HT-29 (cell line): ENCODE results near the gene NECAB3. TPM values are rescaled to one million over a fixed set of nuclear protein-coding genes. Genes with fewer than 3 reads are reported as not detected.
"Not testable (repeated sequence)": the region's sequence is repeated elsewhere in the genome, so short reads cannot be mapped to it uniquely, and the experiment has no call there.

Experiments
- DNase-seq: peaks from one replicate; pipeline ENCODE4 v3.0.0-alpha.2; 2015; ENCODE audit warnings: low spot score
- total RNA-seq: library from RNA; depleted of rRNA; stranded (reverse); fragments of >200 nt; shearing (Covaris generic); gene quantifications from 2 replicates; pipeline ENCODE4 v1.2.3, GENCODE V29; 2014

Gene NECAB3
- total RNA-seq, 1 experiment from 2014 or later = 63.5 TPM

- DNase-seq = no peak
Observed at GRCh38 chr20:33651562-33652048, 22.6 kb downstream of the NECAB3 start.

DNA sequence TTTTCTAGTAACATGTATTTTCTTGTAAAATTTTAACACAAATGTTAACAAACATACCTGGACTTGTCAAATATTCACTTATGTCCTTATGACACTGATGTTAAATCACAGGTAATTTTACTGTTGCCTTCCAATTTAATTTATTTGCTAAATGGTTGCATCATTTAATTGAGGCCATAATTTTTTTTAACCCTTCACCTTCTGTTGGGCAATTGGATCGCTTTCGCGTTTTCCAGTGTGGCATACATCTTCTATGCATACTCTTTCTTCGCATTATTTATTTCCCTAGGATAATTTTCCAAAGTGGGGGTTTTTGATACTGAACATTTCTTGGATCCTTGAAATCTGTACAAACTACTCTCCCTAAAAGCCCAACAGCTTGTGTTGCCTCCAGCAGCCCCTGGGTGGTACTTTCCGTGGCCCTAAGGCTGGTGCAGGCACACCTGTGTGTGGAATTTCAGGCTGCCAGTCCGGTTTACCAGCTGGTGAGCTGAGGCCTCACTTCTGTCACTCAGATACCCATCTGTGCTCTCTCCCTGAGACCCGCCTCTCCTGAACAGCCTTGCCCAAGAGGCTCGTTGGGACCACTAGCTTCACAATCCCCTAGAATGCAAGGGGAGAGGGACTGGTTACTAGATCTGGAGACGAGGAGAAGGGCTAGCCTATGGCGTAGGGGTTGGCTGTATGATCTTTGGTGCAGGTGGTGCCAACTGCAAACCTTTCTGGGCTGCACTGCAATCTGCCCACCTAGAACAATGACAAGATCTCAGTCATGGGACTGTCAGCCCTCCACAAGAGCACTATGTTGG, 23.3 kb downstream of the NECAB3 start:
- DNase-seq = peak; percentile 78

DNA sequence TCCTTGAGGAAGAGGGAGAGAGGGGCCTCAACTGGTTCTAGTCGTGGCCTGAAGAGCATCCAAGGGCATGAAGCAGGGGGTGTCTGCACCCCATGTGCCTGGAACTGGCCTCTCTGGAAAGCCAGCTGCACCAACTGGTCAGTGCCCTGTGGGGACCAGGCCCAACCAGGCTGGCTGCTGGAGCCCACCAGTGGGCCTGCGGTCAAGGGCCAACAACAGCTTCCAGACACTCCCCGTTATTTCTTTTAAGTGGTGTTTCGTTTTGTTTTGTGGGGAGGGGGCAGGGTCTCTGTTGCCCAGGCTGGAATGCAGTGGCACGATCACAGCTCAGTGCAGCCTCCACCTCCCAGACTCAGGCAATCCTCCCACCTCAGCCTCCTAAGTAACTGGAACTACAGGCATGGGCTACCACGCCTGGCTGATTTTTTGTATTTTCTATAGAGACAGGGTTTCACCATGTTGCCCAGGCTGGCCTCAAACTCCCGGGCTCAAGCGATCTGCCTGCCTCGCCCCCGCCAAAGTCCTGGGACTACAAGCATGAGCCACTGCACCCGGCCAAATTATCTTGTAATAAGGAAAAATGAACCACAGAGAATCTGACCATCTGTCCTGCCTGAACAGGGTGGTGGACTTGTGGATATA, 24.0 kb downstream of the NECAB3 start:
- no peak for DNase-seq

DNA sequence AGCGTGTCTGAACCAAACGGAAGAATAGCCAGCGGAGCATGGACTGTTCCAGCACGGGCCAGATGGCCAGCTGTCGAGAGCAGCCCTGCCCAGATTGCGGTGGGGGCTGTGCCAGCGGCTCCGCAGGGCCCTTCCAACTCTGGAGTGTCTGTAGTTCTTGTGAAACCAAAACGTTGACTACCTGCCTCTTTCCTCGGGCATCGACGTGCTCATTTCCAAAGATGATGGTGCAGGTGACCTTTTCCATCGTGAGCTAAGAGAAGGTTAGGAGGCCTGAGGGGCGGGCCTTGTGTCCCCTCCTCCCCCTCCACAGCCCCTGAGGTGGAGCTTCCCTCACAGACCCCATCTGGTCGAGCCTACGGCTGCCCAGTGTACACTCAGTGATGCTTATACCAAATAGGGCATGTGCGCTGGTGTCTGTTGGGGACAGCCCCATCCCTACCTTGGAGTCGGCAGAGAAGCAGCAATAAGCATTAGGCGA, 25.0 kb downstream of the NECAB3 start:
- DNase-seq = no peak

DNA sequence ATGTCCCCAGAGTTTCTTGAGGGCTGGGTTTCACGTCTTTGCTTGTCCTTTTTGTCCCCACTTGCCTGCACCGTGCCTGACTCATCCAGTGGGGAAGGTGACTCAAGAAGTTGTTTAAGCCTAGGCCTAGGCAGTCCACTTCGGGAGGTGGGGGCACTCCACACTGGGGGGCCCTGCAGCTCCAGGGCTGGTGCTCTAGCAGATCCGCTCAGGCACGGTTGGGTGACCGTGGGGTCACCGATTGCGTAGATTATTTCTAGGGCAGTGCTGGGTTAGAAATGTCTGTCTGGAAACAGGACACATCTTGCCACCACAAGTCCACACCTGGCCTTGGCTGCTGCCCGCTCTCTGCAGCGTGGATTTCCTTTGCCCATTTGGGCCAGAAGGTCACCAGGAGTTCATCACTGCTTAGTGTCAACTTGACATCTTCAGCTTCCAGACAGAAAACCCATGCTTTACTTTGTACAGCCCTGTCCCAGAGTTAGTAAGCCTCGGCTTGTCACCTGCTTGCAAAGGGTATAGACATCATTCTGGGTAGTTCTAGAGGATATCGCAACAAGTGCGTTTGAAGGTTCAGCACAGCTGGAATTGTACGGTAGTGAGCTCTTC, 25.7 kb downstream of the NECAB3 start:
- DNase-seq = no peak

DNA sequence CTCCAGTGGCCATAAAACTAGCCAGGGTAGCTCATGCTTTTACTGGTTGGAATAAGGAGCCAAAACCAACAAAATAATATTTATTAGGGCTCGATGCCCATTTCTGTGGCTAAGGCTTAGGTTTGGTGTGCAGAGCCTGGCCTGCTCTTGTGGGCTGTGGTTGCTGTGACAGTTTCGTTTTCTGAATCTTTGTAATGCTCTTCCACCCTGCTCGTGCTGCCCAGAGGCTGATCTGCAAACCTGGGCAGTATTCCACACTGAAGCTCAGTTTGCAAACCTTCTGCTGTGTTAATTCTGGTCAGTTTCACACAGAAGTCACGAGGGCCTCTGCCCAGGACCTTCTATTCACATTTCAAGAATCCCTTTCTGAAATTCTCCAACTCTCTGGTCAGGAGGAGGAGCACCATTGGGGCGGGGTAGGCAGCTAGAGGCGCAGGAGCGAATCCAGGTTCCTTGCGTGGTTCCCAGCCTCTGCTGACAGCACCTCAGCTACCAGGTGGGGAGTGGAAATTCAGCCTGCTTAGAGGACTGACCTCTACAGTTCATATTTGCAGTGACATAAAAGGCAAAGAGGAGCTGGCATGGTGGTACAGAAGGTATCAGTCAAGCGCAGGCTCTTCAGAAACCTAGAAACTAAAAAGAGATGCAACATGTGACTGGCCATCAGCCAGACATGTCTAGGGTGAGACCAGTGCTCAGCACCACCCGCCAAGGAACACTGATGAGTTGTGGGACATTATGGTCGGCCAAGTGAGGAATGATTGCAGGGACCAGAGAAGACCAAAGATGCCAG, 26.4 kb downstream of the NECAB3 start:
- DNase-seq = no peak

DNA sequence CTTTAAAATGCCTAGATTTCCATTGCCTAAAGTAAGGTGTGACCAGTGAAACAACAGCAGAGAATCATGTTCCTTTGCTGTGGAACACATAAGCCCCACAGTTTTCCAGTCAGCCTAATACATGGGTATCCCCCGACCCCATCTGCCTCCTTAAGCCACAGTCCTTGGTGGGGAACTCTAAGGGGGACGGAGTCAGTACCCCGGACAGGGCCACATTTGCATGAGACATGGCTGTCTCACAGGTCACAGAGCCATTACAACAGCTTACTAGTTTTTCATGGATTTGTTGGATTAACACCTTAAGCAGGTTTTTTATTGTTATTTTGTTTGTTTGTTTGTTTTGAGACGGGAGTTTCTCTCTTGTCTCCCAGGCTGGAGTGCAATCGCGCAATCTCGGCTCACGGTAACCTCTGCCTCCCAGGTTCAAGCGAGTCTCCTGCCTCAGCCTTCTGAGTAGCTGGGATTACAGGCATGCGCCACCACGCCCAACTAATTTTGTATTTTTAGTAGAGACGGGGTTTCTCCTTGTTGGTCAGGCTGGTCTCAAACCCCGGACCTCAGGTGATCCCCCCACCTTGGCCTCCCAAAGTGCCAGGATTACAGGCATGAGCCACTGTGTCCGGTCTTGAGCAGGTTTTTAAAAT, 27.1 kb downstream of the NECAB3 start:
- DNase-seq = not testable (repeated sequence)

GRCh38 chr20:33646191-33646590, 28.0 kb downstream of the NECAB3 start:
- no peak for DNase-seq

GRCh38 chr20:33645396-33645795, 28.8 kb downstream of the NECAB3 start:
- DNase-seq = no peak

- no peak for DNase-seq
Observed at GRCh38 chr20:33645072-33645358, 29.2 kb downstream of the NECAB3 start.

DNA sequence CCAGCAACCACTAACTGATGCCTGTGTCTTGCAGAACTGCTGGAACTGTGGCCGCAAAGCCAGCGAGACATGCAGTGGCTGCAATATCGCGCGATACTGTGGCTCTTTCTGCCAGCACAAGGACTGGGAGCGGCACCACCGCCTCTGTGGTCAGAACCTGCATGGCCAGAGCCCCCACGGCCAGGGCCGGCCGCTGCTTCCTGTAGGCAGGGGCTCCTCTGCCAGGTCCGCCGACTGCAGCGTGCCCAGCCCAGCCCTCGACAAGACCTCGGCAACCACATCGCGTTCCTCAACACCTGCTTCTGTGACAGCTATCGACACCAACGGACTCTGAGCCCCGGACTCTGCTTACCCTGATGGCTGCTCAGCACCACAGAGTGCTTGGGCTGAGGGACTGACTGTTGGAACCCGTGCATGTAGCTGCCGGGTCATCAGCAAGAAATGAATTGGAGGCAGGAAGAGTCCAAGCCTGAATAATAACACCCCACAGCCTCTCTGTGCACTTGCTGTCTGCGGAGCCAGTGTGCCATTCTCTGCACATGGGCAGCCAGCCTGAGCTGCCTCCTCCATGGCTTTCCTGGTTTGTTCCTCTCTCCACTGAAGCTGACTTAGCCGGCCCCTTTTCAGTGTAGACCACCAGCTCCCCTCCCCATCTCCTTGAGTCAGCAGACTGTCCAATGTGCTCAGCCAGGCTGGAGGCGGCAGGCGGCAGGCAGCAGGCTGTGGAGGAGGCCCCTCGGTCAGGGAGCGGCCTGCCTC, 29.7 kb downstream of the NECAB3 start:
- no peak for DNase-seq

DNA sequence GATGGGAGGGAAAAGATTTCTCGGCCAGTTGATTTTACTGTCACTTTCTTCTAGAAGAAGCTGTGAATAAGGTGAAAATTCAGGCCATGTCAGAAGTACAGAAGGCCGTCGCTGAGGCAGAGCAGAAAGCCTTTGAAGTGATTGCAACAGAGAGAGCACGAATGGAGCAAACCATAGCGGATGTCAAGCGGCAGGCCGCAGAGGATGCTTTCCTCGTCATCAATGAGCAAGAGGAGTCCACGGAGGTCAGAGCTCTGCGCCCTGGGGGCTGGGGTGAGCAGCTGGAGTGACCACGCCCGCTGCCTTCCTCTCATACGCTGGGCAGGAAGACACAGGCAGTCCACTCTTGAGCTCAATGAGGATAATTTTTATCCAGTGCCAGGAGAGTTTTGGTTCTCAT, 33.9 kb downstream of the NECAB3 start:
- no peak for DNase-seq

GRCh38 chr20:33636776-33637175, 37.5 kb downstream of the NECAB3 start:
- DNase-seq = no peak

DNA sequence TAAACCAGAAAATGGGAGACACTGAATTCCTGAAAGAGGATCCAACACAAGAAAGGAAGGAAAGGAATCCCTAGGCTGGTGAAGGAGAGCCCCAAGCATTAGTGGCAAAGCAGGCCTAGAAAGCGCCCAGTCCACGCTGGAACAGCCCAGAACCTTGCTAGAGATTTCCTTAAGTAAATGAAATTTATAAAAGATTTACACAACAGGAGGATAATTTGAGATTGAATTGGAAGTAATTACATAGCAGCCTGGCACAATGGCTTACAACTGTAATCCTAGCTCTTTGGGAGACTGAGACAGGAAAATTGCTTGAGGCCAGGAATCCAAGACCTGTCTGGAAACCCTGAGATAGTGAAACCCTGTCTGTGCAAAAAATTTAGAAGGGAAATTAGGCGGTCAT, 38.9 kb downstream of the NECAB3 start:
- no peak for DNase-seq

GRCh38 chr20:33631910-33632309, 42.3 kb downstream of the NECAB3 start:
- not testable (repeated sequence) for DNase-seq

- no peak for DNase-seq
Observed at GRCh38 chr20:33630507-33630906, 43.7 kb downstream of the NECAB3 start.

DNA sequence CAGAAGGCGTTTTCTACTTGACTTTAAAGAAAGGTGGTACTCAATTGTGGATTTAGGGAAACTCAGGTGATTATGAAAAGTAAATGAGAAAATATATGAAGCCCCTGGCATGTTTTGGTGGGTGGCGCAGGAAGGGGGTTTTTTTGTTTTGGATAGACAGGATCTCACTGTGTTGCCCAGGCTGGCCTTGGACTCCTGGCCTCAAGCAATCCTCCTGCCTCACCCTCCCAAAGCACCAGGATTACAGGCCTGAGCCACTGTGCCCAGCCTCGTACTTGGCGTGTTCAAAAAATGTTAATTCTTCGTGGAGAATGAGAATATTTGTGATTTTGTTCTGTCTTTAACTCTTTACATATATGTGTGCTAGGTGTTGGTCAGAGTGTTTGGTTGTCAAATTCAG, 44.2 kb downstream of the NECAB3 start:
- DNase-seq = no peak

DNA sequence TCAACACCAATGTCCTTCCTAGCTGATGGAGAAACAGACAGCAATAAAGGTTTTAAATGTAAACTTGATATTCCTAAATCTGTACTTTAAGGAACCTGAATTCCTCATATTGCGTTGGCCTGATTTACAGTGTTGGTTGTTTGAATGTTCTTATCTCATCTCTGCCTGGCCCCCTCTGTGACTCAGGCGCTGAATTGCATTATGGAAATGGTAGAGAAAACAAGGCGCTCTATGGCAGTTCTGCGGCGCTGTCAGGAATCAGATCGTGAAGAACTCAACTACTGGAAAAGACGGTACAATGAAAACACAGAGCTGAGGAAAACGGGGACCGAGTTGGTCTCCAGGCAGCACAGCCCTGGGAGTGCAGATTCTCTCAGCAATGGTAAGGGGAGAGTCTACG, 44.7 kb downstream of the NECAB3 start:
- no peak for DNase-seq

- DNase-seq = no peak
Observed at GRCh38 chr20:33627577-33628216, 46.5 kb downstream of the NECAB3 start.

- no peak for DNase-seq
Observed at GRCh38 chr20:33626190-33626589, 48.0 kb downstream of the NECAB3 start.
